ENCODE measurements around the gene ZSCAN22. TPM values are rescaled to one million over a fixed set of nuclear protein-coding genes. Genes with fewer than 3 reads are reported as not detected.
A peak's percentile ranks its signal among the peaks of the same experiment; 100 is the strongest.

Gene ZSCAN22
- total RNA-seq, 1 experiment from 2014 or later, result not detected

DNA sequence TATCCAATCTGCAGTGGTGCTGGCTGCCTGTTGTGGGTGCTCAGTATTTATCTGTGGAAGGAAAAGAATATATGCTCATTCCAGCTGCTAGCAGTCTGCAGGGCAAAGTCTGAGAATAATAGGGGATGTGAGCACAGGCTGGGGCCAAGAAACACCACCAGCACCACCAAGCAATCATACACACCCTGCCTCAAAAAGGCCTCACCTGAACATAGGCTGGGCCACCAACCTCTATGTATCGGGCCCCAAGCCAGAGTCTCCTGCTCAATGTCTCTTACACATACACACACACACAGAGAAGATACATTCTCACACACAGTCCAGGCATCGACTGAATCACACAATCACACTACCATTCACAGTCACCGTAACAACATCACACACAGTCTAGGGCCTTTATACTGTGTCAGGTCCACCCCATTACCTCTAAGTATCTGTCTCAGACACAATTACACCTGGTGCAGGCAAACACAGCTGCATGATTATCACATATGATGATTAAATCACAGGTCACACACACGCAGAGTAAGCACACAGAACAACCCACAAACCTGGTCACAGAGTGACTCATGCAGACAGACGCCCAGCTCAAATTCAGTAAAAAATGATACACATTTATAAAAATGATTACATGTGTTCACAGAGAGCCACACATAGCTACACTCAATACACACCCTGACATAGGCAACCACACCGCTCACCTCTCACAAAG is 1.3 kb upstream of the ZSCAN22 start:
- Histone ChIP-seq H3K36me3 (ENCODE audit: low read depth) (no peaks in the 10 kb centered on the region), H3K27me3 (ENCODE audit: insufficient read depth, low read depth) (no peaks in the 10 kb centered on the region), H3K4me2 (peak overlapping the region; percentile 90), H3K9me2 (ENCODE audit: insufficient read depth) (no peaks in the 10 kb centered on the region), H3K4me1 (replicated peaks; ENCODE audit: insufficient read depth) (no peaks in the 10 kb centered on the region; the same call in 1 of the 2 replicates), H3K27ac (no peak overlapping the region), H3F3A (ENCODE audit: insufficient read depth, low read depth) (peaks cover 9% of the 10 kb centered on the region; the same call in 1 of the 2 replicates), H4K20me1 (ENCODE audit: insufficient read depth) (no peaks in the 10 kb centered on the region), H2AFZ (no peak overlapping the region), H3K9me3 (ENCODE audit: insufficient read depth, low read depth) (no peaks in the 10 kb centered on the region), H3K79me2 (ENCODE audit: low read depth) (peaks cover 26% of the 10 kb centered on the region), H3K4me3 (peak overlapping the region; percentile 80; the same call in 1 of the 2 replicates)
- TSS peak; percentile 48 for BruUV-seq (replicated peaks)
- ChIA-PET POLR2A (ENCODE audit: unreplicated experiment) (no interaction called here), CTCF (interaction anchor here (0.6 kb wide), 1 partner anchor 107 kb away, joined by 3 read pairs; no protein-coding TSS in a partner anchor)
- TF ChIP-seq CTCF (conservative IDR thresholded peaks at IDR 0.05) (no peak), EZH2 (IDR thresholded peaks at IDR 0.05; ENCODE audit: low read depth) (no peak)
- no peak for DNase-seq
- intact Hi-C loops (cut with micrococcal nuclease; ENCODE audit: unreplicated experiment), result loop anchor here (2.0 kb wide), 3 partner anchors 21 to 193 kb away; partner anchors contain the start of genes ERVK3-1, ZBTB45 and ZNF8

DNA sequence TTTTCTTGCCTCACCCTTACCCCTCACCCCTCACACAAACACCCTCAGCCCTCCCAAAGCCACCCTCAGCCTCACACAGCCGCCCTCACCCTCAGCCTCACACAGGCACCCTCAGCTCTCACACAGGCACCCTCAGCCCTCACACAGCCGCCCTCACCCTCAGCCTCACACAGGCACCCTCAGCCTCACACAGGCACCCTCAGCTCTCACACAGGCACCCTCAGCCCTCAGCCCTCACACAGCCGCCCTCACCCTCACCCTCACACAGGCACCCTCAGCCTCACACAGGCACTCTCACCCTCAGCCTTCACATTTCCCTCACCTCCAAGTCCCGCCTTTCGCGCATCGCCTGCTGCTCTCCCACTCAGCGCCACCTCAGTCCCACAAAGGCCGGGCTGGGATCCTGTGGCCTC is 287 bp upstream of the ZSCAN22 start:
- H4K20me1 ChIP-seq (ENCODE audit: insufficient read depth), result no peaks in the 10 kb centered on the region
- no peaks in the 10 kb centered on the region; the same call in 1 of the 2 replicates for H3K4me1 ChIP-seq (replicated peaks; ENCODE audit: insufficient read depth)
- H3K4me3 ChIP-seq, result peak overlapping the region; percentile 80
- DNase-seq, result no peak
- no peak overlapping the region for H3K27ac ChIP-seq
- no peaks in the 10 kb centered on the region for H3K9me2 ChIP-seq (ENCODE audit: insufficient read depth)
- TF ChIP-seq EZH2 (IDR thresholded peaks at IDR 0.05; ENCODE audit: low read depth) (no peak), CTCF (conservative IDR thresholded peaks at IDR 0.05) (no peak)
- intact Hi-C loops (cut with micrococcal nuclease; ENCODE audit: unreplicated experiment), result loop anchor here (2.0 kb wide), 3 partner anchors 22 to 192 kb away; partner anchors contain the start of genes ERVK3-1, ZBTB45 and ZNF8
- no peaks in the 10 kb centered on the region for H3K36me3 ChIP-seq (ENCODE audit: low read depth)
- H2AFZ ChIP-seq, result peak overlapping the region; percentile 81
- H3F3A ChIP-seq (ENCODE audit: insufficient read depth, low read depth), result peaks cover 9% of the 10 kb centered on the region; the same call in 1 of the 2 replicates
- no peaks in the 10 kb centered on the region for H3K27me3 ChIP-seq (ENCODE audit: insufficient read depth, low read depth)
- ChIA-PET CTCF (interaction anchor here (0.6 to 1.1 kb wide), 2 partner anchors 85 to 193 kb away, joined by 4 read pairs; partner anchors contain the start of gene ZBTB45), POLR2A (ENCODE audit: unreplicated experiment) (interaction anchor here (0.6 to 1.0 kb wide), 9 partner anchors 22 to 409 kb away, joined by 3 to 13 read pairs (median 3); partner anchors contain the start of genes CHMP2A, ERVK3-1 and ZNF497)
- H3K9me3 ChIP-seq (ENCODE audit: insufficient read depth, low read depth), result no peaks in the 10 kb centered on the region
- no TSS peak for BruUV-seq (replicated peaks)
- H3K4me2 ChIP-seq, result peak overlapping the region; percentile 90
- peaks cover 26% of the 10 kb centered on the region for H3K79me2 ChIP-seq (ENCODE audit: low read depth)

DNA sequence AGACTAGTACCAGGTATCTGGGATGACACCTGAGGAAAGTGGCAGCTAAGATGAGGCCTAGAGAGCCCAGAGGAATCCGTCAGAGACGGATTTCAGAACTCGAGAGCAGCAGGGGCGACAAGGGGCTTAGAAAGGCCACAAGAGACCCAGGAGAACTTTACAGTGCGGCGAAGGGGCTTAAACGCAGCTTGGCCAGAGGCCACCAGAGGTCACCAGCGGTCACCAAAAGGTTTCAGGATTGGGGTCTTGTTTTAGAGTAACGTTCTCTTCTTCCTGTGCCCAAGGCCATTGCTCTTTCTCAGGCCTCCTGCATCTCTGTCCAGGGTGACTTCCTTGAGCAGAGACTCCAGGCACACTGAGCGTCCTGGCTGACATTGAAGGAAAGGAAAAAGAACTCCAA is 2.2 kb downstream of the ZSCAN22 start:
- Histone ChIP-seq H3K36me3 (ENCODE audit: low read depth) (no peaks in the 10 kb centered on the region), H2AFZ (no peak overlapping the region), H3K9me3 (ENCODE audit: insufficient read depth, low read depth) (no peaks in the 10 kb centered on the region), H3K4me2 (no peak overlapping the region), H3F3A (ENCODE audit: insufficient read depth, low read depth) (peaks cover 9% of the 10 kb centered on the region; the same call in 1 of the 2 replicates), H3K27ac (no peak overlapping the region), H3K4me1 (replicated peaks; ENCODE audit: insufficient read depth) (no peaks in the 10 kb centered on the region; the same call in 1 of the 2 replicates), H3K9me2 (ENCODE audit: insufficient read depth) (no peaks in the 10 kb centered on the region), H4K20me1 (ENCODE audit: insufficient read depth) (no peaks in the 10 kb centered on the region), H3K79me2 (ENCODE audit: low read depth) (peaks cover 26% of the 10 kb centered on the region), H3K4me3 (no peak overlapping the region), H3K27me3 (ENCODE audit: insufficient read depth, low read depth) (no peaks in the 10 kb centered on the region)
- no peak for DNase-seq
- ChIA-PET CTCF (no interaction called here), POLR2A (ENCODE audit: unreplicated experiment) (no interaction called here)
- no peak for TF ChIP-seq CTCF (conservative IDR thresholded peaks at IDR 0.05)
- BruUV-seq (replicated peaks), result no TSS peak
- intact Hi-C loops (cut with micrococcal nuclease; ENCODE audit: unreplicated experiment), result no loop called here

Data from PC-9 (cell line).